WI38 (cell line): ENCODE measurements around the gene P2RX3.

Experiments
- H3K4me3 ChIP-seq: 2 replicates; pipeline ENCODE4 v1.5.1; 2011; ENCODE audit warnings: low read depth, mild to moderate bottlenecking, control low read depth, low read length
- TF ChIP-seq, protein P1 (sequence below): IDR thresholded peaks from 2 replicates; pipeline ENCODE4 v1.5.1; 2012; ENCODE audit warnings: low read depth, mild to moderate bottlenecking, control low read depth, low read length

The P2RX3 gene

GRCh38 chr11:57310630-57311086 lies 27.5 kb upstream of the P2RX3 start:
- TF ChIP-seq, protein P1, sequence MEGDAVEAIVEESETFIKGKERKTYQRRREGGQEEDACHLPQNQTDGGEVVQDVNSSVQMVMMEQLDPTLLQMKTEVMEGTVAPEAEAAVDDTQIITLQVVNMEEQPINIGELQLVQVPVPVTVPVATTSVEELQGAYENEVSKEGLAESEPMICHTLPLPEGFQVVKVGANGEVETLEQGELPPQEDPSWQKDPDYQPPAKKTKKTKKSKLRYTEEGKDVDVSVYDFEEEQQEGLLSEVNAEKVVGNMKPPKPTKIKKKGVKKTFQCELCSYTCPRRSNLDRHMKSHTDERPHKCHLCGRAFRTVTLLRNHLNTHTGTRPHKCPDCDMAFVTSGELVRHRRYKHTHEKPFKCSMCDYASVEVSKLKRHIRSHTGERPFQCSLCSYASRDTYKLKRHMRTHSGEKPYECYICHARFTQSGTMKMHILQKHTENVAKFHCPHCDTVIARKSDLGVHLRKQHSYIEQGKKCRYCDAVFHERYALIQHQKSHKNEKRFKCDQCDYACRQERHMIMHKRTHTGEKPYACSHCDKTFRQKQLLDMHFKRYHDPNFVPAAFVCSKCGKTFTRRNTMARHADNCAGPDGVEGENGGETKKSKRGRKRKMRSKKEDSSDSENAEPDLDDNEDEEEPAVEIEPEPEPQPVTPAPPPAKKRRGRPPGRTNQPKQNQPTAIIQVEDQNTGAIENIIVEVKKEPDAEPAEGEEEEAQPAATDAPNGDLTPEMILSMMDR: no peak
- H3K4me3 ChIP-seq: peak overlapping the region; percentile 62

- H3K4me3 ChIP-seq: peak overlapping the region; percentile 62
- TF ChIP-seq, protein P1: no peak
Measured at GRCh38 chr11:57311109-57311936, 26.8 kb upstream of the P2RX3 start.

- TF ChIP-seq, protein P1: no peak
- no peak overlapping the region for H3K4me3 ChIP-seq
Measured at GRCh38 chr11:57312511-57313021, 25.6 kb upstream of the P2RX3 start.

GRCh38 chr11:57313071-57313787 lies 24.9 kb upstream of the P2RX3 start:
- TF ChIP-seq, protein P1: no peak
- H3K4me3 ChIP-seq: no peak overlapping the region

GRCh38 chr11:57313788-57314135 lies 24.4 kb upstream of the P2RX3 start:
- TF ChIP-seq, protein P1: no peak

DNA sequence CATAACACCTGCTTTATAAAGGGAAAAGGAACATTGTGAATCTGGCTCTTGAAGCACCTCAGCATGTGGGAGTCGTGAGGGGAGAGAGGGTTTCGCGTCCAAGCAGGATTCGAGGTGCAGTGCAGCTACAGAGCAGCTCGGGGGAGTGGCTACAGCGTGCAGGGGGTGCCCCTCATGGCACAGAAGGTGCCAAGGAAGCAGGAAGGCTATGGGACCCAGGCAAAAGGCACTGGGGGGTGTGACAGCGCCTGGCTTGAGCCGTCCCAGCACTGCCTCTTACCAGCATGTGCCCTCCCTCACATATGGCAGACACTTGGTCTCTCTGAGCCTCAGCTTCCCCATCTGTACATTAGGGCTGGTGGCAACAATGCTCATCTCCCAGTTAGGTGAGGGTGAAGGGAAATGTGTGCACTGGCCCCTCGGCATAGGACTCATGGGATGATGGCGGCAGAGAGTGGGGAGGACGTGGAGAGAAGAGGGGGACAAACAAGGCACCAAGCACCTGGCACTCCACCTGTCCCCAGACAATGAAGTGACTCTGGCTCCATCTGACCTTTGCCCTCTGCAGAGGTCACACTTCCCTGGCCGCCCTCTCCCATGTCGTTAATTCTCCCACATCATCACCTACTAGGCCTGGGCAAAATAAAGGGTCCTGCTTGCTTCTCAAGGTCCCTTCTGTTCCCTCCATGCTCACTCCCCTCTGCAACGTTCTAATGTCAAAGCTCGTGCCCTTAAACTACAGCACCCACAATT lies 23.8 kb upstream of the P2RX3 start:
- TF ChIP-seq, protein P1: no peak
- H3K4me3 ChIP-seq: no peak overlapping the region

More at GRCh38 chr11:57313788-57314135, 24.4 kb upstream of the P2RX3 start:
- no peak overlapping the region for H3K4me3 ChIP-seq
